HUES6 (cell line): ENCODE results near the gene USB1.

Experiments
- H3K27ac ChIP-seq: 2 replicates; pipeline ENCODE4 v1.7.0; 2013; ENCODE audit warnings: low read depth, mild to moderate bottlenecking, low read length, inconsistent platforms
- H3K27me3 ChIP-seq: 2 replicates; pipeline ENCODE4 v1.6.1; 2013; ENCODE audit warnings: low read length; ENCODE audit not compliant: control insufficient read depth, insufficient read depth
- H3K36me3 ChIP-seq: 2 replicates; pipeline ENCODE4 v1.6.1; 2013; ENCODE audit warnings: low read length; ENCODE audit not compliant: control insufficient read depth, insufficient read depth
- H3K4me1 ChIP-seq: 2 replicates; pipeline ENCODE4 v1.6.1; 2013; ENCODE audit warnings: low read length; ENCODE audit not compliant: control insufficient read depth, insufficient read depth
- H3K4me3 ChIP-seq: 2 replicates; pipeline ENCODE4 v1.5.1; 2013; ENCODE audit warnings: low read depth, low read length
- H3K9ac ChIP-seq: one replicate; pipeline ENCODE4 v1.6.1; 2013; ENCODE audit warnings: mild to moderate bottlenecking, low read length
- H3K9me3 ChIP-seq: 2 replicates; pipeline ENCODE4 v1.6.1; 2013; ENCODE audit warnings: low read depth, low read length; ENCODE audit not compliant: control insufficient read depth, insufficient read depth

USB1 gene

DNA sequence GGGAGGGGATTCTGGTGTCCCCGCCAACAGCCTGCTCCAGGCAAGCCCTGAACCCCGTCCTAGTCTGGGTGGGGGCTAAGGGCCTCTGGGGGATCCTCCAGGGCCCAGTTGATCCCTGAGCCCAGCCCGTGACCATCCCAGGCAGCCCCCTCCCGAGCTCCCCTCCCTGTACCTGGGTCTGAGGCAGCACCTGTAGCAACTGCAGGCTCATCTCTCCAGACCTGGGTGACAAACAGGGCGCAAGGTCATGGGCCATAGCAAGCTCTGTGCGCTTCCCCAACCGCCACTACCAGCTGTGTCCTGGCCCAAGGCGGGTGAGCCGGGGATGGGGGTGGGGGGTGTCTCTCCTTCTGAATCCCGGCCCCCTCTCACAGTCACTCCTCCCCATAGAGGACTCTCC is 40.9 kb upstream of the USB1 start:
- H3K27me3 ChIP-seq: no peaks in the 10 kb centered on the region
- peaks cover 13% of the 10 kb centered on the region; the same call in 1 of the 2 replicates for H3K4me1 ChIP-seq
- no peaks in the 10 kb centered on the region for H3K36me3 ChIP-seq
- no peak overlapping the region for H3K4me3 ChIP-seq
- no peaks in the 10 kb centered on the region for H3K9me3 ChIP-seq
- H3K27ac ChIP-seq: no peak overlapping the region
- no peak overlapping the region for H3K9ac ChIP-seq

DNA sequence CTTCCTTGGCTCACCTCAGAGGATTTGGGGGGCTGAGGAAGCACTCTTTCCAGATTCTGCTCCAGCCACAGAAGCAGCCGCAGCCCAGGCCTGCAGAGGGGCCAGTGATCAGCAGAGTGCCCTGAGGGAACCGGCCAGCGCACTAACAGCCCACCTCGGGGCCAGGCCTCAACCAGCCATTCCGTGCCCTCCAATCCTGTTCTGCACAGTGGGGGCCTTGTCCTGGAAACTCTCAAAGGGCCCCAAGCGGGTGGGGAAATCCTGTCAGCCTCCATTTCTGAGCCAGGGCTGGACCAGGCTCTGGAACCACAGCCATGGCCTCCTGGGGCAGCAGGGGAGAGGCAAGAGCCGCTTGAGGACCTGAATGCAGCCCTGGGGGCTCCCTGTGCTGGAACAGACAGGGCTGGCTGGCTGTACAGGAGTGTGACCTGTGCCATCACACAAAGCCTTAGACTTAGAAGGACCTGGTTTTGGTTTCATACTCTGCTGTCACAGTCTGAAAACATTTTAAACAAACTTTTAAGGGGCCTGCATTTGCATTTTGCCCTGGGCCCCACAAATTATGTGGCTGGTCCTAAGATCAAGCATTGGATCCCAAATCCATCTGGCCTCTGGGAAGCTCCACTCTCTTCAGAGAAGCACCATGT is 40.3 kb upstream of the USB1 start:
- H3K4me3 ChIP-seq: no peak overlapping the region
- H3K9ac ChIP-seq: no peak overlapping the region
- H3K36me3 ChIP-seq: no peaks in the 10 kb centered on the region
- H3K27me3 ChIP-seq: no peaks in the 10 kb centered on the region
- H3K9me3 ChIP-seq: no peaks in the 10 kb centered on the region
- peaks cover 13% of the 10 kb centered on the region; the same call in 1 of the 2 replicates for H3K4me1 ChIP-seq
- no peak overlapping the region for H3K27ac ChIP-seq

DNA sequence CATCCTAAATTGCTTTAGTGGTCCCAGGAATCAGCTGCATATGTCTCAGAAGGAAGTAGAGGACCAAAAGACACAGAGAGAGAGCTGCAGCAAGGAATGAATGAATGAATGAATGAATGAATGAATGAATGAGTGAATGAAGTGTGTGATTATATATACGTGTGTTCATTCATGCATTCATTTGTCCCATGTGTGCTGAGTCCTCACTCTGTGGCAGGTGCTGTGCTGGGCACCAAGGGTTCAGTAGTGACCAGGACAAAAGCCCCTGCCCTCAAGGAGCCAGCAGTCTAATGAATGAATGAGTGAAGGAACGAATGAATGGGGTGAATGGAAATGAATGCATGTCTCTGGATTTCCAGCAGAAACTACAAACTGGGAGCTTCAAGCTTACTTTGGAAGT is 39.7 kb upstream of the USB1 start:
- Histone ChIP-seq H3K9ac (no peak overlapping the region), H3K27me3 (no peaks in the 10 kb centered on the region), H3K36me3 (no peaks in the 10 kb centered on the region), H3K4me3 (no peak overlapping the region), H3K27ac (no peak overlapping the region), H3K4me1 (peaks cover 13% of the 10 kb centered on the region; the same call in 1 of the 2 replicates), H3K9me3 (no peaks in the 10 kb centered on the region)

DNA sequence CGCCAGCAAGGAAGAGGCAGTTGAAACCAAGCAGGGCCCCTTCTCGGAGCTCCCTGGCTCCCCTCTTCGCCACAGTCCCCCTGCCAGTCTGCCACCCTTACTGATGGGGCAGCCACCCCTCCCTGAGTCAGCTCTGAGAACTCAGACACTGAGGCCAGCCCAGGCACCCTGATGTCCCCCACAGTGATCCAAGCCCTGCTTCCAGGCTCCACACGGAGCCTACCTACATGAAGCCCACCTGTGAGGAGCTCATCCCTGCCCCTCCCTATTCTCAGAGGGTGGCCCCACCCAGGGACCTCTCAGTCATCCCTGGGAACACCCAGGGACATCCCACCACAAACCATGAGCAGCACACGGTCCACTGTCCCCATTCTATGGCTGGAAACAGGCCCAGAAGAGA is 39.2 kb upstream of the USB1 start:
- no peak overlapping the region for H3K4me3 ChIP-seq
- H3K27me3 ChIP-seq: no peaks in the 10 kb centered on the region
- peaks cover 12% of the 10 kb centered on the region; the same call in 1 of the 2 replicates for H3K4me1 ChIP-seq
- no peaks in the 10 kb centered on the region for H3K9me3 ChIP-seq
- H3K36me3 ChIP-seq: no peaks in the 10 kb centered on the region
- H3K27ac ChIP-seq: no peak overlapping the region
- H3K9ac ChIP-seq: no peak overlapping the region

DNA sequence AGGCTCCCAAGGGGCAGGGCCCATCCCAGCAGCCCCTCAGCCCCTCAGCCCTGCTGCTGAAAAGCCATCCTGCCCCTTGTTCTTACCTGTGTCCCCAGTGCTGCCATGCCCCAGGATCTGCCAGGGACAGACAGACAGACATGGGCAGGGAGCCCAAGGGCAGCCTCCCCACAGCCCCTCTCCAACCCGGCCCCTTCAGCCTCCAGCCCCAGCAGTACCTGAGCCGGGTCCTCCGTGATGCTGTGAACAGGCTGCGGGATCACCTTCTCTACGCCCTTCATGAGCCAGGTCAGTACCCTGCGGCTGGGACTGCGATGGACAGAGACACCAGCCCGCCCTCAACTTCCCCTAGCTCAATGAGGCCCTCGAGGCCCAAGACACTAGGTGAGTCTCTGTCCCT is 38.5 kb upstream of the USB1 start:
- Histone ChIP-seq H3K9me3 (no peaks in the 10 kb centered on the region), H3K27ac (no peak overlapping the region), H3K36me3 (no peaks in the 10 kb centered on the region), H3K27me3 (no peaks in the 10 kb centered on the region), H3K9ac (no peak overlapping the region), H3K4me3 (no peak overlapping the region), H3K4me1 (peaks cover 7% of the 10 kb centered on the region; the same call in 1 of the 2 replicates)

DNA sequence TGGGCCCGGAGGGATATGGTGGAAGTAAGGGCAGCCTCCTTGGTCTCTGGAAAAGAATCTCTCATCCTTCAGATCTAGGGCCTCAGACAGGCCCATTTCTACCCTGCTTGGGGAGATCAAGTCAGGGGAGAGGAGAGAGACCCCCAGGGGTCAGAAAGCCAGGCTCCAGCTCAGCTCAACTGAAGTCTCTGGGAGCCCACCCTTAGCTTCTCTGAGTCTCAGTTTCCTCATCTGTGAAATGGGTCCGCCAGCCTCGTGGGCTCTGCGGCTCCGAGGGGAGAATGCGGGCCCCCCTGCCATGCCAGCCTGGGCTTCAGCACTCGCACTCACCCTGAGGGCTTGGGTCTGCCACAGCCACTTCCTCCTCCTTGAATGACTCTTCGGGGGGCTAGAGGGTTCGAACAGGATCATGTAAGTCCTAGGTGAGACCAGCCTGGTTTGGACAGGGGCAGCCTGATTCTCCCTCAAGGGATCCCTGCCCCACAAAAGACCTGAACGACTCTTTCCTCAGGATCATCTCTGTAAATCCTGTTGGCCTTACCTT is 37.0 kb upstream of the USB1 start:
- no peak overlapping the region for H3K27ac ChIP-seq

DNA sequence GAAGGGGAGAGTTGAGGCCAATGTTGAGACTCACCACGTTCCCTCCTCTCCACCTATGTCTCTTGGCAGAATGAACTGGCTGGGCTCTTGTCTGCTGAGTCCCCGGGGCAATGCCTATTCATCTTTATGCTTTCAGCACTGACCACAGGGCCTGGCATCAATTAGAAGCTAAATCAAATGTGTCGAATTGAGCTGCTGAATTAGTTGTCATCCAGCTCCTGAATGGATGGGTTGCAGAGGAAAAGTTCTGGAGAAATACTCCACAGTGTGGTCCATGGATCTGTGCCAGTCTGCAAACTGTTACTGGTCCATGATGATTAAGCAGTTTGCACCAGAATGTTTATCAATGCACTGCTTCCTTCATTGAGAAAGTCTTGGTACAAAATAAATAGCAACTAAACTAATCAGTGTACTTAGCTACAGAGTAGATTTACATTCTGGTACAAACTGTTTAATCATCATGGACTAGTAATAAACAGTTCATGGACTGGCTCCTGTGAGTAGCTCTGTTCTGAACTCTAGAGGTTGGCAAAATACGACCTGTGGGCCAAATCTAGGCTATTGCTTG is 34.9 kb upstream of the USB1 start:
- no peaks in the 10 kb centered on the region for H3K36me3 ChIP-seq
- no peak overlapping the region for H3K27ac ChIP-seq
- no peak overlapping the region for H3K9ac ChIP-seq
- no peak overlapping the region for H3K4me3 ChIP-seq
- no peaks in the 10 kb centered on the region for H3K4me1 ChIP-seq
- no peaks in the 10 kb centered on the region for H3K27me3 ChIP-seq
- H3K9me3 ChIP-seq: no peaks in the 10 kb centered on the region

More for the DNA sequence above, 37.0 kb upstream of the USB1 start:
- no peak overlapping the region for H3K4me3 ChIP-seq
- no peak overlapping the region for H3K9ac ChIP-seq
- no peaks in the 10 kb centered on the region for H3K4me1 ChIP-seq
- no peaks in the 10 kb centered on the region for H3K27me3 ChIP-seq
- no peaks in the 10 kb centered on the region for H3K36me3 ChIP-seq
- H3K9me3 ChIP-seq: no peaks in the 10 kb centered on the region

DNA sequence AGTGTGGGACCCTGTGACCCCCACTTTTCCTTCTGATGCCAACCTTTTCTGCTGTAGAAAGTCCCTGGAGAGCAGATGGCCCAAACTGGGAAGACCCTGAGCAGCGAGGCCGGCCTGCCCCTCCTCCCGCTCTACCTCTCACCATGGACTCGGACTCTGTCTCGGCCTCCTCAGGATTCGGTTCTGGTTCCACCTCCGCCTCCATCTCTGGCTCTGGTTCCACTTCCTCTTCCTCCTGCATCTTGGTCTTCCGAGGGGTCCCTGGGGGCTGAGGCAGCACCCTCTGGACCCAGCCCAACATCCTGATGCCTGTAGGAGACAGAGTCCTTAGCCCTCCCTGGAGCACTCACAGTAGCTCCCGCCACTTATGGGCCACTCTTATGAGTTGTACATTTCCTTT is 34.2 kb upstream of the USB1 start:
- Histone ChIP-seq H3K9ac (no peak overlapping the region), H3K4me3 (no peak overlapping the region), H3K36me3 (no peaks in the 10 kb centered on the region), H3K4me1 (no peaks in the 10 kb centered on the region), H3K27me3 (no peaks in the 10 kb centered on the region), H3K9me3 (no peaks in the 10 kb centered on the region), H3K27ac (no peak overlapping the region)

DNA sequence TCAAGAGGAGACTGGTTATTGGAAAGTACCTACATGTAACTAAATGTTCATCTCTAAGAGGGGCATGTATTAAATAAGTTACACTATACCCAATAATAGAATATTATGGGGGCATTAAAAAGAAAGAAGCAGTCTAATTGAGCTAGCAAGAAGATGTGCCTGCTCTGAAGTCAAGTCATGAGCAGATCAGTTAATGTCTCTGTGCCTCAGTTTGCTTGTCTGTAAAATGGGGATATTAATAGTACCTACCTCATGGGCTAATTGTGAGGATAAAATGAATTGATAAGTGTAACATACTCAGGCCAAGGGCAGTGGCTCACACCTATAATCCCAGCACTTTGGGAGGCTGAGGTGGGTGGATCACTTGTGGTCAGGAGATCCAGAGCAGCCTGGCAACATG is 33.3 kb upstream of the USB1 start:
- Histone ChIP-seq H3K9ac (no peak overlapping the region), H3K4me1 (no peaks in the 10 kb centered on the region), H3K9me3 (no peaks in the 10 kb centered on the region), H3K36me3 (no peaks in the 10 kb centered on the region), H3K27me3 (no peaks in the 10 kb centered on the region), H3K4me3 (no peak overlapping the region), H3K27ac (no peak overlapping the region)

DNA sequence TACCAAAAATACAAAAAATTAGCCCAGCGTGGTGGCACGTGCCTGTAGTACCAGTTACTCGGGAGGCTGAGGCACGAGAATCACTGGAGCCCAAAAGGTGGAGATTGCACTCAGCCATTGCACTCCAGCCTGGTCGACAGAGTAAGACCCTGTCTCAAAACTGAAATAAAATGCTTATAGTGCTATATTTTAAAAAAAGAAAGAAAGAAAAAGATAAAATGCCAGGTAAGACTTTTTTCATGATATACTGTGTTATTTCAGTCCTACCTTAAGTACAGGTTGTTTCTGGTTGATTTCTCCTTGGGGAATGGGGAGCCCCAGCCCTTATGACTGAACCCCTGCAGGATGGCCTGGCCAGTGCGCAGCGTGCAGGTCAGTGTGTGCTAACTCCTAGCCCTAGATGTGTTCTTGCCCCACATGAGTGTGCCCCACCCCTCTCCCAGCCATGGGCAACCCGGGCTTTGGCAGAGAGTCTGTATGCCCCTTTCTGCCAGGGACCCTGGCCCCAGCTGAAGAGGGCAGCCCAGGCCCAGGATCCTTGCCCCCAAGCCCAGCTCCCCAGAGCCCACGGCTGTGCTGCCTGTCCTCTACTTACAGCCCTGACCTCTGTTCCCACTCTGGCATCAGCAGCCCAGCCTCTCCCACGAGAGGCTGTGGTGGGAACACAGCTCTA is 31.6 kb upstream of the USB1 start:
- Histone ChIP-seq H3K9ac (no peak overlapping the region), H3K27me3 (no peaks in the 10 kb centered on the region), H3K4me3 (no peak overlapping the region), H3K4me1 (no peaks in the 10 kb centered on the region), H3K27ac (no peak overlapping the region), H3K9me3 (no peaks in the 10 kb centered on the region), H3K36me3 (no peaks in the 10 kb centered on the region)

DNA sequence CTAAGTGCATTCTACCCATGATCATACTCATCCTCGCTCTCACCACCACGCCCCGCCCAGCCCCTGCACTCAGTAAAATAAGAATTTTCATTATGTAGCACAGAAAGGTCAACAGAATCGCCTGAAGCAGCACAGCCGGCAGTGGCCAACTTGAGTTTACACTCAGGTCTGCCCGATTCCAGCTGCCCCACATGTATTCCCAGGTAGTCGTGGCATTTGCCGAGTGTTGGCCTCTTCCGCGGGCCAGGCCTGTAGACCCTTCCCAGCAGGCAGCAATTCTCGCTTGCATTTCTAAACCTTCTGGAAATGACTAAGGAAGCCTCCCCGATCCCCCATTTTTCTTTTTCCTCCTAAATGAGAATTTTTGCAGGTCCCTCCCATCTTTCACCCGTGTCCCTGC is 30.9 kb upstream of the USB1 start:
- no peak overlapping the region for H3K27ac ChIP-seq
- H3K4me1 ChIP-seq: no peaks in the 10 kb centered on the region
- no peaks in the 10 kb centered on the region for H3K27me3 ChIP-seq
- no peak overlapping the region for H3K9ac ChIP-seq
- H3K4me3 ChIP-seq: no peak overlapping the region
- H3K9me3 ChIP-seq: no peaks in the 10 kb centered on the region
- H3K36me3 ChIP-seq: no peaks in the 10 kb centered on the region
